Mesendoderm (in vitro differentiated cells): Measurements from ENCODE around the gene UBE2L6.
A peak's percentile ranks its signal among the peaks of the same experiment; 100 is the strongest.

Experiments
- DNase-seq: peaks from one replicate; pipeline ENCODE4 v3.0.0; 2013
- H2AK5ac ChIP-seq: 2 replicates; pipeline ENCODE4 v1.6.1; 2013; ENCODE audit warnings: low read length, inconsistent platforms
- H2BK120ac ChIP-seq: 2 replicates; pipeline ENCODE4 v1.6.1; 2013; ENCODE audit warnings: low read depth, mild to moderate bottlenecking, low read length, moderate library complexity, mixed read lengths
- H2BK15ac ChIP-seq: replicated peaks from 2 replicates; pipeline ENCODE4 v1.6.1; 2013; ENCODE audit warnings: low read depth, mild to moderate bottlenecking, moderate library complexity
- H2BK5ac ChIP-seq: 2 replicates; pipeline ENCODE4 v1.6.1; 2013; ENCODE audit warnings: low read length, inconsistent platforms
- H3K18ac ChIP-seq: 2 replicates; pipeline ENCODE4 v1.6.1; 2013; ENCODE audit warnings: mild to moderate bottlenecking, low read length, mixed read lengths
- H3K23ac ChIP-seq: one replicate; pipeline ENCODE4 v1.6.1; 2013; ENCODE audit warnings: low read length
- H3K27ac ChIP-seq: 2 replicates; pipeline ENCODE4 v1.5.1; 2013; ENCODE audit warnings: low read depth, mild to moderate bottlenecking, inconsistent platforms, low read length, moderate library complexity
- H3K27me3 ChIP-seq: 2 replicates; pipeline ENCODE4 v1.6.1; 2013; ENCODE audit warnings: low read length, control low read depth, mild to moderate bottlenecking, inconsistent platforms; ENCODE audit not compliant: insufficient read depth, poor library complexity
- H3K36me3 ChIP-seq: 2 replicates; pipeline ENCODE4 v1.6.1; 2013; ENCODE audit warnings: low read length, inconsistent platforms; ENCODE audit not compliant: control insufficient read depth, insufficient read depth
- H3K4ac ChIP-seq: one replicate; pipeline ENCODE4 v1.6.1; 2013; ENCODE audit warnings: low read depth, mild to moderate bottlenecking, low read length, moderate library complexity
- H3K4me1 ChIP-seq: 2 replicates; pipeline ENCODE4 v1.6.1; 2013; ENCODE audit warnings: low read depth, low read length, inconsistent platforms; ENCODE audit not compliant: control insufficient read depth
- H3K4me2 ChIP-seq: 2 replicates; pipeline ENCODE4 v1.6.1; 2013; ENCODE audit warnings: low read length
- H3K4me3 ChIP-seq: 2 replicates; pipeline ENCODE4 v1.5.1; 2013; ENCODE audit warnings: mild to moderate bottlenecking, low read length
- H3K56ac ChIP-seq: one replicate; pipeline ENCODE4 v1.6.1; 2013; ENCODE audit warnings: low read length
- H3K79me1 ChIP-seq: 2 replicates; pipeline ENCODE4 v1.6.1; 2013; ENCODE audit warnings: low read length, inconsistent platforms
- H3K79me2 ChIP-seq: 2 replicates; pipeline ENCODE4 v1.6.1; 2013; ENCODE audit warnings: mild to moderate bottlenecking, low read length; ENCODE audit not compliant: control insufficient read depth, insufficient read depth
- H3K9ac ChIP-seq: 2 replicates; pipeline ENCODE4 v1.6.1; 2013; ENCODE audit warnings: low read length, inconsistent platforms
- H4K5ac ChIP-seq: one replicate; pipeline ENCODE4 v1.6.1; 2013; ENCODE audit warnings: low read length
- H4K8ac ChIP-seq: one replicate; pipeline ENCODE4 v1.6.1; 2013; ENCODE audit warnings: low read depth, mild to moderate bottlenecking, control low read depth, low read length, moderate library complexity
- WGBS: extraction: QIAGEN DNeasy Blood & Tissue Kit; methylation state at CpG from one replicate; pipeline ENCODE4 v1.1.7; 2013; ENCODE audit warnings: low lambda C conversion rate, missing lambda C conversion rate; ENCODE audit not compliant: insufficient coverage; ENCODE audit errors: extremely low coverage; 5-methylcytosine and 5-hydroxymethylcytosine counted together

UBE2L6 gene

DNA sequence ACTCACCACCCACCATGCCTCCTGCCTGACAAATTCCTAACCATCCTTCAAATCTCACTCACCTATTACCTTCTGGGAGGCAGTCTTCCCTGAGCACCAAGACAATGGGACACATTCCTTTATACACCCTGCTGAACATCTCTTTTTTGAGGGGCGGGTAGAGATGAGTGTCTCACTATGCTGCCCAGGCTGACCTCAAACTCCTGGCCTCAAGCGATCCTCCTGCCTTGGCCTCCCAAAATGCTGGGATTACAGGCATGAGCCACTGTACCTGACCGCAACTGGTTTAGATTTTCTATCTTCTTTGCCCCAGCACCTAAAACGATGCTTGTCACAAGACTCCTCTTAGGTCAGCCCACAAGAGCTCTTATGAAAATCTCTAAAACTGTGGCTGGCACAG, 44.1 kb downstream of the UBE2L6 start:
- Histone ChIP-seq H3K79me2 (no peaks in the 10 kb centered on the region), H3K27ac (no peak overlapping the region), H3K4me1 (peaks cover 3% of the 10 kb centered on the region), H2BK120ac (no peak overlapping the region), H3K56ac (no peak overlapping the region), H3K36me3 (peaks cover 2% of the 10 kb centered on the region), H3K4me2 (no peak overlapping the region), H4K8ac (no peak overlapping the region), H2BK5ac (no peak overlapping the region), H3K9ac (no peak overlapping the region), H3K27me3 (no peaks in the 10 kb centered on the region), H2AK5ac (no peak overlapping the region), H3K23ac (no peak overlapping the region), H4K5ac (no peak overlapping the region), H3K4me3 (no peak overlapping the region), H2BK15ac (no peak overlapping the region), H3K79me1 (peaks cover 4% of the 10 kb centered on the region), H3K4ac (no peak overlapping the region), H3K18ac (no peak overlapping the region)
- no peak for DNase-seq
- WGBS = no CpG with 5 or more reads among the region's 4 CpGs

DNA sequence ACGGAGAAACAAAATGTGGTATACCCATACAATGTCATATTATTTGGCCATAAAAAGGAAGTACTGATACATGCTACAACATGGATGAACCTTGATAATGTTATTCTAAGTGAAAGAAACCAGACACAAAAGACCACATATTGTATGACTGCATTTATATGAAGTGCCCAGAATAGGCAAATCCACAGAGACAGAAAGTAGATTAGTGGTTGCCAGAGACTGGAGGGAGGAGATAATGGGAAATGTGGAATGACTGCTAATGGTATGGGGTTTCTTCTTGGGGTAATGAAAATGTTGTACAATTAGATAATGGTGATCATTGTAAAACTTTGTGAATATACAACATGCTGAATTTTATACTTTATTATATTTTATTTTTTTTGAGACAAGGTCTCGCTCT, 46.4 kb downstream of the UBE2L6 start:
- no peaks in the 10 kb centered on the region for H3K79me2 ChIP-seq
- no peak overlapping the region for H2BK15ac ChIP-seq
- no peak overlapping the region for H3K4ac ChIP-seq
- no peaks in the 10 kb centered on the region for H3K4me1 ChIP-seq
- no peak overlapping the region for H3K27ac ChIP-seq
- H3K9ac ChIP-seq = no peak overlapping the region
- no peak overlapping the region for H2AK5ac ChIP-seq
- no peak overlapping the region for H4K8ac ChIP-seq
- H3K27me3 ChIP-seq = no peaks in the 10 kb centered on the region
- no peak overlapping the region for H3K4me2 ChIP-seq
- no peak overlapping the region for H2BK120ac ChIP-seq
- no CpG with 5 or more reads among the region's 2 CpGs for WGBS
- no peaks in the 10 kb centered on the region for H3K36me3 ChIP-seq
- H3K56ac ChIP-seq = no peak overlapping the region
- DNase-seq = no peak
- H3K18ac ChIP-seq = no peak overlapping the region
- H2BK5ac ChIP-seq = no peak overlapping the region
- no peak overlapping the region for H3K23ac ChIP-seq
- H4K5ac ChIP-seq = no peak overlapping the region
- no peaks in the 10 kb centered on the region for H3K79me1 ChIP-seq
- no peak overlapping the region for H3K4me3 ChIP-seq

DNA sequence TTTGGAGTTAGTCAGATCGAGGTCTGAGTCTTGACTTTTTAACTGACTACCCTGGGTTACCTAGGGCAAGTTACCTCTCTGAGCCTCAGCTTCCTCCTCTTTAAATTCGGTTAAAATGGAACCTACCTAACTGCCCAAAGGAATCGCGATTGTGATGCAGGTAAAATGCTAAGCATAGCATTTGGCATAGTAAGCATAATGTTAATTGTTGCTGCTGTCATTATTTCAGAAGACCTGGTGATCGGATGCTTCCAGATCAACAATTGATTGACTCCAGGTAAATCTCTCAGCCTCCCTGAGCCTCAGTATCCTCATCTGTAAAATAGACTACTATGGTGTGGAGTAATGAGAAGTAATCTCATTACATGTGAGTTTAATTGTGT, 51.4 kb downstream of the UBE2L6 start:
- no peaks in the 10 kb centered on the region for H3K36me3 ChIP-seq
- H3K27ac ChIP-seq = no peak overlapping the region
- H3K27me3 ChIP-seq = no peaks in the 10 kb centered on the region
- H3K4me2 ChIP-seq = peak overlapping the region; percentile 94
- peak overlapping the region; percentile 94 for H3K56ac ChIP-seq
- no peak overlapping the region for H2BK5ac ChIP-seq
- no peak overlapping the region for H2AK5ac ChIP-seq
- no peak overlapping the region for H2BK120ac ChIP-seq
- no peak overlapping the region for H3K18ac ChIP-seq
- no CpG with 5 or more reads among the region's 5 CpGs for WGBS
- peaks cover 2% of the 10 kb centered on the region for H3K79me1 ChIP-seq
- peak overlapping the region; percentile 76 for H3K9ac ChIP-seq
- H4K8ac ChIP-seq = no peak overlapping the region
- no peak overlapping the region for H3K4ac ChIP-seq
- H4K5ac ChIP-seq = no peak overlapping the region
- no peaks in the 10 kb centered on the region for H3K79me2 ChIP-seq
- peak overlapping the region; percentile 76 for H3K4me3 ChIP-seq
- no peak for DNase-seq
- H3K23ac ChIP-seq = no peak overlapping the region
- H3K4me1 ChIP-seq = no peaks in the 10 kb centered on the region
- H2BK15ac ChIP-seq = no peak overlapping the region

DNA sequence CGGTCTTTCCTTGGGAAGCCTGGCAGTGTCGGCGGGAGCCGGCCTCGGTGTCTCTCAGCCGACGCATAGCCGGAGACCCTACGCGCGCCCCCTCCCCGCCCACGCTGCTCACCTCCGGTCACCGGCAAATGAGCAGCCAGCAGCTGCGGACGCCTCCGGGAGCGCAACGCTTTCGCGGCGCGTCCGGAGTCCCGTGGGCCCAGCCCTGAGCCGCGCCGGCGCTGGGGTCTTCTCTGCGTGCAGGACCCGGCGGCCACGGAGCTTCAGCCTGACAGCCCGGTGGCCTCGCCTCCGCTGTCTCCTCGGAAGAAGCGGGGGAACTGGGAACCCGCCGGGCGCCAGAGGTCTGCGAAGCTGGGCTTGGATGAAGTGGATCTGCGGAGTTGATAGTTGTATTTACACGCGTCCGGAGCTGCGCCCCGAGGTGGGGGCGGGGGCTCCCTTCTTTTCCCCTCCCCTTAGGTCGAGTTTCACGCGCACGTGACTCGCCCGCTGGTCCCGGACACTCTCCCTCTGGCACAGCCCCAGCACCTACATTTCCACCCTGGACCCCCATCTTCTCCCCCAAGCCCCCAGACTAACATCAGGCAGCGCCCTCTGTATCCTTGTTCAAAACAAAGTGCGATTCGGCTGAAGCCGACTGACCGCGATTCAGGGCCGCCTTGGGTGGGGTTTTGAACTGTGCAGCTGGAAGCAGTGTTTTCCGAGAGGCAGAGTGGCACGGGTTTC, 52.0 kb downstream of the UBE2L6 start, which contains the start of gene SLC43A1:
Gene SLC43A1, minus strand, starts transcription at position 371 of the 729 bp plus-strand sequence. CDS start 1,591 bp downstream, outside the sequence.
- Histone ChIP-seq H3K79me2 (no peaks in the 10 kb centered on the region), H3K4ac (peak within 1 kb of the TSS; percentile 22), H3K4me1 (no peaks in the 10 kb centered on the region), H4K8ac (no peak within 1 kb of the TSS), H3K9ac (peak within 1 kb of the TSS; percentile 76), H3K36me3 (no peaks in the 10 kb centered on the region), H4K5ac (no peak within 1 kb of the TSS), H2BK120ac (no peak within 1 kb of the TSS), H3K4me2 (peak within 1 kb of the TSS; percentile 94), H3K27ac (no peak within 1 kb of the TSS), H2AK5ac (no peak within 1 kb of the TSS), H2BK15ac (no peak within 1 kb of the TSS), H3K56ac (peak within 1 kb of the TSS; percentile 94), H3K79me1 (peaks cover 2% of the 10 kb centered on the region), H3K23ac (no peak within 1 kb of the TSS), H2BK5ac (no peak within 1 kb of the TSS), H3K4me3 (peak within 1 kb of the TSS; percentile 76), H3K18ac (peak within 1 kb of the TSS; percentile 77), H3K27me3 (no peaks in the 10 kb centered on the region)
- no CpG with 5 or more reads among the region's 66 CpGs for WGBS
- DNase-seq = no peak

DNA sequence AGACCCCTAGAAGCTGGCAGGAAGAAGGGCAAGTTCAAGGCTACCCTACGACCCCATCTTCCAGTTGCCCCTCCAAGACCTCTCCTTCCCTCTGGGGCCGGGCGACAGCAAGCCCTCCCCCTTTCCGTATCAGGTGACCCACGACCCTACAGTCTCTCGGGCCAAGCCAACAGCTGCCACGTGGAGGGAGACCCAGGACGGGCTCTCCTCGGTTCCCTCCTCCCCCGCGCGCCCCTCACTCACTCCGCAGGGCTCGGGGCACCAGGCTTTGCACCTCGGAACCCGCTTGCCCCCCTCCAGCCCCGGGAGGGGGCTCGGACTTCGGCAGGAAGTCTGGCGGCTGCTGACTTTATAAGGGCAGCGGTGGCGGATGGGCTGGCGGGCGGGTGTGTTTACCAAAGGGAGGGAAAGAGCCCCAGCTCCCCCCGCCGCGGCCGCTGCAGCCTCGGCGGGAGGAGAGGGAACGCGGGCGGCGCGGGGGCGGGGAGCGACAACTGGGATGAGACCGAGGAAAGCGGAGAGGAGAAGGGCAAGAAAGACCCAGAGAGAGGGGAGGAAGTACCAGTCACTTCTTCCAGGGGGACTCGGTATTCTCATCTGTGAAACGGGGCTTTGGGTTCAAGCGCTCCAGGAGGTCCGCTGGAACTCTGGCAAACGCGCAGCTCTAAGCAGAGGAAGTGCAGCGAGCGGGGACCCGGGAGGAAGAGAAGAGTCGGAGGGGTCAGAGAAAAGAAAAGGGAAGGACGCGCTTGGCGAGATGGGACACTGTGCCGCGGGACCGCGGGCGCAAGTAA, 52.7 kb downstream of the UBE2L6 start:
- peak overlapping the region; percentile 94 for H3K56ac ChIP-seq
- H3K27me3 ChIP-seq = no peaks in the 10 kb centered on the region
- peak overlapping the region; percentile 22 for H3K4ac ChIP-seq
- no peak overlapping the region for H2AK5ac ChIP-seq
- H3K4me3 ChIP-seq = peak overlapping the region; percentile 76
- H3K18ac ChIP-seq = peak overlapping the region; percentile 77
- no CpG with 5 or more reads among the region's 57 CpGs for WGBS
- H4K5ac ChIP-seq = no peak overlapping the region
- peaks cover 2% of the 10 kb centered on the region for H3K79me1 ChIP-seq
- H2BK120ac ChIP-seq = no peak overlapping the region
- no peaks in the 10 kb centered on the region for H3K79me2 ChIP-seq
- H3K4me1 ChIP-seq = no peaks in the 10 kb centered on the region
- no peaks in the 10 kb centered on the region for H3K36me3 ChIP-seq
- no peak overlapping the region for H3K23ac ChIP-seq
- DNase-seq = peak; percentile 70
- peak overlapping the region; percentile 76 for H3K9ac ChIP-seq
- no peak overlapping the region for H2BK15ac ChIP-seq
- H4K8ac ChIP-seq = no peak overlapping the region
- H3K27ac ChIP-seq = no peak overlapping the region
- no peak overlapping the region for H2BK5ac ChIP-seq
- peak overlapping the region; percentile 94 for H3K4me2 ChIP-seq
